H9 (cell line): ENCODE measurements around the gene ACVR1. TPM values are rescaled to one million over a fixed set of nuclear protein-coding genes. Genes with fewer than 3 reads are reported as not detected.

ENCODE experiments used
- DNase-seq: peaks from one replicate; pipeline ENCODE4 v3.0.0-alpha.2; 2017
- H2AFZ ChIP-seq: one replicate; pipeline ENCODE4 v1.6.1; 2013; ENCODE audit warnings: mild to moderate bottlenecking, low read length, control low read depth, moderate library complexity
- H2AK5ac ChIP-seq: 2 replicates; pipeline ENCODE4 v1.6.1; 2013; ENCODE audit warnings: low read length, control low read depth, mixed read lengths; ENCODE audit not compliant: insufficient read length
- H2BK120ac ChIP-seq: one replicate; pipeline ENCODE4 v1.6.1; 2013; ENCODE audit warnings: low read depth, mild to moderate bottlenecking, low read length, control low read depth, inconsistent platforms; ENCODE audit not compliant: poor library complexity, severe bottlenecking
- H2BK12ac ChIP-seq: 2 replicates; pipeline ENCODE4 v1.6.1; 2013; ENCODE audit warnings: low read length, control low read depth, mixed read lengths, low read depth; ENCODE audit not compliant: insufficient read length
- H2BK15ac ChIP-seq: 2 replicates; pipeline ENCODE4 v1.6.1; 2013; ENCODE audit warnings: low read depth, low read length, control low read depth
- H2BK20ac ChIP-seq: one replicate; pipeline ENCODE4 v1.6.1; 2013; ENCODE audit warnings: low read depth, mild to moderate bottlenecking, low read length, control low read depth, inconsistent platforms; ENCODE audit not compliant: poor library complexity, severe bottlenecking
- H2BK5ac ChIP-seq: 2 replicates; pipeline ENCODE4 v1.6.1; 2013; ENCODE audit warnings: low read length, control low read depth, mixed read lengths; ENCODE audit not compliant: insufficient read length
- H3K14ac ChIP-seq: 2 replicates; pipeline ENCODE4 v1.6.1; 2013; ENCODE audit warnings: low read length, control low read depth; ENCODE audit not compliant: insufficient read depth
- H3K18ac ChIP-seq: 2 replicates; pipeline ENCODE4 v1.6.1; 2013; ENCODE audit warnings: low read depth, mild to moderate bottlenecking, mixed read lengths, low read length, control low read depth; ENCODE audit not compliant: insufficient read length
- H3K23ac ChIP-seq: 2 replicates; pipeline ENCODE4 v1.6.1; 2013; ENCODE audit warnings: low read length, control low read depth, mixed read lengths, low read depth; ENCODE audit not compliant: insufficient read length
- H3K23me2 ChIP-seq: 2 replicates; pipeline ENCODE4 v1.6.1; 2013; ENCODE audit warnings: low read depth, mild to moderate bottlenecking, mixed read lengths, low read length, control low read depth; ENCODE audit not compliant: insufficient read length, poor library complexity, severe bottlenecking
- H3K27ac ChIP-seq: 2 replicates; pipeline ENCODE4 v1.5.1; 2013; ENCODE audit warnings: low read length, control low read depth, mixed read lengths, low read depth; ENCODE audit not compliant: insufficient read length
- H3K27me3 ChIP-seq: 2 replicates; pipeline ENCODE4 v1.6.1; 2013; ENCODE audit warnings: low read length, control low read depth, inconsistent platforms; ENCODE audit not compliant: insufficient read depth
- H3K4ac ChIP-seq: 2 replicates; pipeline ENCODE4 v1.6.1; 2013; ENCODE audit warnings: low read depth, mild to moderate bottlenecking, control low read depth, inconsistent platforms, low read length, moderate library complexity
- H3K4me1 ChIP-seq: 2 replicates; pipeline ENCODE4 v1.6.1; 2013; ENCODE audit warnings: low read length, control low read depth, inconsistent platforms; ENCODE audit not compliant: insufficient read depth
- H3K4me2 ChIP-seq: 2 replicates; pipeline ENCODE4 v1.6.1; 2013; ENCODE audit warnings: low read length, control low read depth, mixed read lengths; ENCODE audit not compliant: insufficient read length, insufficient read depth
- H3K56ac ChIP-seq: 2 replicates; pipeline ENCODE4 v1.6.1; 2013; ENCODE audit warnings: low read depth, mild to moderate bottlenecking, mixed read lengths, low read length, control low read depth; ENCODE audit not compliant: insufficient read length
- H3K79me1 ChIP-seq: 2 replicates; pipeline ENCODE4 v1.6.1; 2013; ENCODE audit warnings: low read depth, mild to moderate bottlenecking, moderate library complexity, low read length, control low read depth, inconsistent platforms; ENCODE audit not compliant: insufficient read depth, poor library complexity, severe bottlenecking
- H3K79me2 ChIP-seq: 2 replicates; pipeline ENCODE4 v1.6.1; 2013; ENCODE audit warnings: low read length, control low read depth, inconsistent platforms; ENCODE audit not compliant: insufficient read depth
- H3K9ac ChIP-seq: 2 replicates; pipeline ENCODE4 v1.6.1; 2013; ENCODE audit warnings: low read length, control low read depth, mixed read lengths; ENCODE audit not compliant: insufficient read length; ENCODE audit errors: extremely low read depth
- H3K9me3 ChIP-seq: one replicate; pipeline ENCODE4 v1.6.1; 2013; ENCODE audit warnings: low read depth, low read length, inconsistent platforms; ENCODE audit not compliant: control insufficient read depth
- H3T11ph ChIP-seq: one replicate; pipeline ENCODE4 v1.6.1; 2013; ENCODE audit warnings: mild to moderate bottlenecking, low read length, control low read depth, inconsistent platforms
- H4K20me1 ChIP-seq: one replicate; pipeline ENCODE4 v1.6.1; 2013; ENCODE audit not compliant: control insufficient read depth, insufficient read length, insufficient read depth
- H4K5ac ChIP-seq: 2 replicates; pipeline ENCODE4 v1.6.1; 2013; ENCODE audit warnings: low read depth, mild to moderate bottlenecking, mixed read lengths, low read length, control low read depth; ENCODE audit not compliant: insufficient read length
- H4K8ac ChIP-seq: replicated peaks from 2 replicates; pipeline ENCODE4 v1.6.1; 2013; ENCODE audit warnings: low read length, control low read depth, mixed read lengths, low read depth; ENCODE audit not compliant: insufficient read length
- H4K91ac ChIP-seq: 2 replicates; pipeline ENCODE4 v1.6.1; 2013; ENCODE audit warnings: low read depth, mild to moderate bottlenecking, moderate library complexity, mixed read lengths, low read length, control low read depth; ENCODE audit not compliant: insufficient read length
- H3K27ac Mint-ChIP-seq, 3 experiments: 2 replicates in 2 of 3; 3 replicates in 1 of 3; pipeline ENCODE4 v1.8.0; 2020 to 2021; ENCODE audit warnings: mixed read lengths in 3 of 3, mild to moderate bottlenecking in 1 of 3, moderate library complexity in 1 of 3
- H3K27me3 Mint-ChIP-seq: 2 replicates; pipeline ENCODE4 v1.8.0; 2021; ENCODE audit warnings: low read depth, mild to moderate bottlenecking, moderate library complexity, mixed read lengths
- H3K36me3 Mint-ChIP-seq, 3 experiments: 2 replicates in 2 of 3; 3 replicates in 1 of 3; pipeline ENCODE4 v1.8.0; 2020 to 2021; ENCODE audit warnings: low read depth in 3 of 3, mixed read lengths in 3 of 3; ENCODE audit not compliant: insufficient read depth in 1 of 3
- H3K4me1 Mint-ChIP-seq, 2 experiments: 2 replicates each; pipeline ENCODE4 v1.8.0; 2020; ENCODE audit warnings: mixed read lengths in 2 of 2
- H3K4me3 Mint-ChIP-seq, 2 experiments: 2 replicates in 1 of 2; 3 replicates in 1 of 2; pipeline ENCODE4 v1.8.0; 2020 to 2021; ENCODE audit warnings: mild to moderate bottlenecking in 2 of 2, mixed read lengths in 2 of 2, moderate library complexity in 1 of 2
- H3K9me3 Mint-ChIP-seq, 2 experiments: 2 replicates in 1 of 2; 3 replicates in 1 of 2; pipeline ENCODE4 v1.8.0; 2020; ENCODE audit warnings: mild to moderate bottlenecking in 2 of 2, mixed read lengths in 2 of 2, moderate library complexity in 1 of 2
- CTCF ChIP-seq: fragments of 200-600 bp; sonication (generic); conservative IDR thresholded peaks from 3 replicates; pipeline ENCODE4 v1.8.0; 2021; ENCODE audit warnings: antibody characterized with exemption, mild to moderate bottlenecking
- whole genome bisulfite sequencing: extraction: QIAGEN DNeasy Blood & Tissue Kit; methylation state at CpG from one replicate; pipeline ENCODE4 v1.1.7; 2013; ENCODE audit warnings: missing lambda C conversion rate, low lambda C conversion rate, mixed read lengths; ENCODE audit not compliant: insufficient read length; ENCODE audit errors: extremely low coverage; 5-methylcytosine and 5-hydroxymethylcytosine counted together
- total RNA-seq: library from RNA; stranded (reverse); gene quantifications from 2 replicates; pipeline ENCODE4 v1.2.1, GENCODE V29; 2021

Gene ACVR1
- total RNA-seq, 1 experiment from 2014 or later: 21.2 TPM

- Histone ChIP-seq H3K4ac (no peak overlapping the region), H3K23ac (no peak overlapping the region), H2BK5ac (no peak overlapping the region), H4K20me1 (no peaks in the 10 kb centered on the region), H2BK15ac (no peak overlapping the region), H3K56ac (no peak overlapping the region), H2BK12ac (no peak overlapping the region), H3K4me2 (no peak overlapping the region), H3K23me2 (no peaks in the 10 kb centered on the region), H2BK120ac (no peak overlapping the region), H3K9ac (no peak overlapping the region), H4K5ac (no peak overlapping the region), H3K27me3 (no peaks in the 10 kb centered on the region), H3K79me2 (no peaks in the 10 kb centered on the region), H4K8ac (no peak overlapping the region), H2AK5ac (no peak overlapping the region), H3K18ac (no peak overlapping the region), H2AFZ (no peak overlapping the region), H3K79me1 (no peaks in the 10 kb centered on the region), H3K9me3 (no peaks in the 10 kb centered on the region), H3K4me1 (peaks cover 26% of the 10 kb centered on the region), H3K14ac (no peak overlapping the region), H2BK20ac (no peak overlapping the region), H4K91ac (no peak overlapping the region), H3T11ph (no peak overlapping the region), H3K27ac (no peak overlapping the region)
- no CpG with 5 or more reads among the region's 3 CpGs for WGBS
- H3K4me3 Mint-ChIP-seq: no peak overlapping the region
- no peak for DNase-seq
- H3K9me3 Mint-ChIP-seq: no peaks in the 10 kb centered on the region
- H3K27ac Mint-ChIP-seq: no peak overlapping the region
- H3K36me3 Mint-ChIP-seq: 0 out of 7 replicates have a peak, but pooled peaks cover 0 to 3% (median 0%) of the 10 kb centered on the region in 3 experiments
- no peaks in the 10 kb centered on the region for H3K27me3 Mint-ChIP-seq
- TF ChIP-seq CTCF: no peak
- H3K4me1 Mint-ChIP-seq: peaks cover 55 to 61% of the 10 kb centered on the region in 2 experiments
Measured at GRCh38 chr2:157842106-157842879, 33.8 kb downstream of the ACVR1 start.
